Kidney (tissue), 14 donors: ENCODE measurements around the gene GLRX2. TPM values are rescaled to one million over a fixed set of nuclear protein-coding genes. Genes with fewer than 3 reads are reported as not detected.
A peak's percentile ranks its signal among the peaks of the same experiment; 100 is the strongest.

Source experiments
- DNase-seq, 5 donors: peaks; one replicate each; pipeline ENCODE4 v3.0.0-alpha.2; 2013 to 2020
- FAIRE-seq: peaks from 2 replicates; lab custom pipeline; 2012; peaks lifted over from hg19 to GRCh38; lab: Jason Lieb, UNC
- H3K27ac ChIP-seq, 2 donors: one replicate each; pipeline ENCODE4 v1.7.0; 2013; ENCODE audit warnings: low read depth in 2 of 2, low read length in 2 of 2, inconsistent platforms in 1 of 2
- H3K27me3 ChIP-seq: one replicate; pipeline ENCODE4 v1.7.1; 2013; ENCODE audit warnings: low read length, inconsistent platforms; ENCODE audit not compliant: control insufficient read depth, insufficient read depth
- H3K36me3 ChIP-seq, 3 donors: one replicate each; pipeline versions ENCODE4 v1.7.0 to v1.7.1; 2013; ENCODE audit warnings: low read length in 3 of 3, control low read depth in 1 of 3, inconsistent platforms in 1 of 3; ENCODE audit not compliant: insufficient read depth in 3 of 3, control insufficient read depth in 2 of 3
- H3K4me1 ChIP-seq, 3 donors: one replicate each; pipeline versions ENCODE4 v1.7.0 to v1.7.1; 2013; ENCODE audit warnings: low read length in 3 of 3, inconsistent platforms in 1 of 3, low read depth in 1 of 3; ENCODE audit not compliant: control insufficient read depth in 2 of 3, insufficient read depth in 2 of 3
- H3K4me3 ChIP-seq, 3 donors: one replicate each; pipeline versions ENCODE4 v1.7.0 to v1.8.1; 2013; ENCODE audit warnings: low read length in 3 of 3, control low read depth in 1 of 3, inconsistent platforms in 1 of 3
- H3K9ac ChIP-seq, 3 donors: one replicate each; pipeline versions ENCODE4 v1.7.0 to v1.7.1; 2013; ENCODE audit warnings: low read length in 3 of 3, control low read depth in 1 of 3, inconsistent platforms in 1 of 3
- H3K9me3 ChIP-seq, 3 donors: one replicate each; pipeline versions ENCODE4 v1.7.0 to v1.7.1; 2013; ENCODE audit warnings: low read length in 3 of 3, control low read depth in 1 of 3, inconsistent platforms in 1 of 3; ENCODE audit not compliant: control insufficient read depth in 2 of 3, insufficient read depth in 1 of 3
- intact Hi-C: fragments of 100-400 bp; cut with DNase I; formaldehyde crosslinking; loops from one replicate; pipeline ENCODE4 v1.11.1; 2022
- polyA plus RNA-seq: library from polyadenylated mRNA; stranded (reverse); fragments of 350-450 nt; fragmentation: Illumina TruSeq; extraction: RNeasy Lipid Tissue Mini Kit (QIAGEN cat#74804); gene quantifications from one replicate; pipeline ENCODE4 v1.2.3, GENCODE V29; 2014; ENCODE audit warnings: low read depth, low replicate concordance; ENCODE audit not compliant: insufficient read depth
- total RNA-seq: library from RNA; stranded (reverse); fragmentation: NEBNext Ultra II Directional; extraction: Animal tissue kit (Norgen Biotek cat#: 25700); gene quantifications from one replicate; pipeline ENCODE4 v1.2.1, GENCODE V29; 2021
- TF ChIP-seq, protein P1 (sequence below): IDR thresholded peaks from 3 replicates; pipeline ENCODE4 v1.5.1; 2012; ENCODE audit warnings: mild to moderate bottlenecking, moderate library complexity, borderline replicate concordance; ENCODE audit not compliant: insufficient read depth; ENCODE audit errors: extremely low read depth
- donor health status: control.
- donor health status: control.
- donor health status: control.
- donor health status: control.
- donor health status: control.
- donor health status: DM: yes; HTN: yes; CAD: no.
- donor health status: Normal renal cell carcinoma (clear cell type).

GLRX2 gene
- total and polyA plus RNA-seq, 2 donors from 2014 or later, result 15.6 to 25.3 TPM

DNA sequence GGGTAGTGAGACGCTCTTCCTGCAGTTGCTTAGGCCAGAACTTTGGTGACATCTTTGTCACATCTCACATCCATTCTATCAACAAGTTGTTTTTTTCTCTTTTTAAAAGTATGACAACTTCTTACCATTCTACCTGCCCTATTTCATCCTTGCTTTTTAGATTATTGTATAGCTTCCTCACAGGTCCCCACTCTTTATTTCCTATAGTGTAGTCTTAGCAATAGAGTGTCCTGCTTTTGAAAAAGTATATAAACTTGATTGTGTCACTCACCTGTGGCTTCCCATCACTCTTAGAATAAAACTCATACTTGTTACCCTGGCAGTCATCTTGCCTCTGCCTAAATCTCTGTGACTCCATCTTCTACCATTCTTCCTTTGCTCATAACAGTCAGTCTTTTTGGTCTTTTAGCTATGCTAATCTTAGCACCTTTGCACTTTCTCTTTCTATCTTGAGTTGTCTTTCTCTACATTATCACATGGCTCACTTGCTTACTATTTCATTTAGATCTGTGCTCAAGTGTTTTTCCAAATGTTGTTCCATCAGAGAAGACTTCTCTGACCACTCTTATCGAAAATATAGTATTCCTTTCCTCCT lies 26.1 kb upstream of the GLRX2 start:
- FAIRE-seq (no peak), DNase-seq (no peak)
- H3K9ac ChIP-seq, result no peak overlapping the region
- no peak overlapping the region for H3K4me3 ChIP-seq
- intact Hi-C loops, result no loop called here
- H3K36me3 ChIP-seq, result peaks cover 4 to 36% (median 17%) of the 10 kb centered on the region in 3 donors
- H3K27me3 ChIP-seq, result no peaks in the 10 kb centered on the region
- no peaks in the 10 kb centered on the region for H3K4me1 ChIP-seq
- TF ChIP-seq, protein P1, sequence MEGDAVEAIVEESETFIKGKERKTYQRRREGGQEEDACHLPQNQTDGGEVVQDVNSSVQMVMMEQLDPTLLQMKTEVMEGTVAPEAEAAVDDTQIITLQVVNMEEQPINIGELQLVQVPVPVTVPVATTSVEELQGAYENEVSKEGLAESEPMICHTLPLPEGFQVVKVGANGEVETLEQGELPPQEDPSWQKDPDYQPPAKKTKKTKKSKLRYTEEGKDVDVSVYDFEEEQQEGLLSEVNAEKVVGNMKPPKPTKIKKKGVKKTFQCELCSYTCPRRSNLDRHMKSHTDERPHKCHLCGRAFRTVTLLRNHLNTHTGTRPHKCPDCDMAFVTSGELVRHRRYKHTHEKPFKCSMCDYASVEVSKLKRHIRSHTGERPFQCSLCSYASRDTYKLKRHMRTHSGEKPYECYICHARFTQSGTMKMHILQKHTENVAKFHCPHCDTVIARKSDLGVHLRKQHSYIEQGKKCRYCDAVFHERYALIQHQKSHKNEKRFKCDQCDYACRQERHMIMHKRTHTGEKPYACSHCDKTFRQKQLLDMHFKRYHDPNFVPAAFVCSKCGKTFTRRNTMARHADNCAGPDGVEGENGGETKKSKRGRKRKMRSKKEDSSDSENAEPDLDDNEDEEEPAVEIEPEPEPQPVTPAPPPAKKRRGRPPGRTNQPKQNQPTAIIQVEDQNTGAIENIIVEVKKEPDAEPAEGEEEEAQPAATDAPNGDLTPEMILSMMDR, result no peak
- no peak overlapping the region for H3K27ac ChIP-seq
- no peaks in the 10 kb centered on the region for H3K9me3 ChIP-seq

DNA sequence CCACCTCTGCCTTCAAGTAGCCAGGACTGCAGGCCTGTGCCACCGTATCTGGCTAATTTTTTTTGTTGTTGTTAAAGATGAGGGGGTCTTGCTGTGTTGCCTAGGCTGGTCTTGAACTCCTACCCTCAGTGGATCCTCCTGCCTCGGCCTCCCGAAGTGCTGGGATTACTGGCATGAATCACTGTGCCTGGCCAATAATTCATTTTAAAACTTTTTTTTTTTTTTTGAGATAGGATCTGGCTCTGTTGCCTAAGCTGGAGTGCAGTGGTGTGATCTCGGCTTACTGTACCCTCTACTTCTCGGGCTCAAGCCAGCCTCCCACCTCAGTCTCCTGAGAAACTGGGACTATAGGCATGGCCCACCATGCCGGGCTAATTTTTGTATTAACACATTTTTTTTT lies 20.2 kb upstream of the GLRX2 start:
- no peak for DNase-seq
- no peak for FAIRE-seq
- intact Hi-C loops, result no loop called here

DNA sequence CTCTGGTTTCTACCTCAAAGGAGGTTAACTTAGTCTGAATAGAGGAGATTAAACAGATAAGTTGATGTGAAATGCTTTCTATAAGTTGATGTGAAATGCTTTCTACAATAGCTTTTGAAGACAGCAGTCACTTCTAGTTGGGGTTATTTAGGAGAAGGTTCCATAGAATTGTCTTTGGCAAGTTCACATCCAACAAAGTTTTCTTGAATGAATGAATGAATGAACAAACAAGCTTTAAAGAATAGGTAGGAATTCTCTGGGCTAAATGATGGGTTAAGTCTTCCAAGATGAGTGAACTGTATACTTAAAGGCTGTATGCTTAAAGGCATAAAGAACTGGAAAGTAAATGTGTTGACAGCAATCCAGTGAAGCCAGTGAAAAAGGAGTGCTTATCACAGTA lies 18.5 kb upstream of the GLRX2 start:
- Histone ChIP-seq H3K9me3 (no peaks in the 10 kb centered on the region), H3K27me3 (no peaks in the 10 kb centered on the region), H3K4me3 (peak overlapping the region in 1 of 3 donors; percentile 87), H3K27ac (no peak overlapping the region), H3K9ac (no peak overlapping the region), H3K4me1 (peaks cover 0 to 5% (median 3%) of the 10 kb centered on the region in 3 donors), H3K36me3 (peaks cover 0 to 3% (median 0%) of the 10 kb centered on the region in 3 donors)
- TF ChIP-seq, protein P1, result no peak
- DNase-seq (peak in 1 of 5 donors; percentile 3), FAIRE-seq (no peak)
- intact Hi-C loops, result no loop called here

More for the DNA sequence above, 20.2 kb upstream of the GLRX2 start:
- H3K4me1 ChIP-seq, result peaks cover 0 to 5% (median 3%) of the 10 kb centered on the region in 3 donors
- TF ChIP-seq, protein P1, result no peak
- no peak overlapping the region for H3K9ac ChIP-seq
- H3K27me3 ChIP-seq, result no peaks in the 10 kb centered on the region
- no peak overlapping the region for H3K4me3 ChIP-seq
- H3K36me3 ChIP-seq, result peaks cover 0 to 8% (median 2%) of the 10 kb centered on the region in 3 donors
- H3K27ac ChIP-seq, result no peak overlapping the region
- H3K9me3 ChIP-seq, result no peaks in the 10 kb centered on the region
